Measurements from ENCODE around the gene SCAI.
A peak's percentile ranks its signal among the peaks of the same experiment; 100 is the strongest.

The SCAI gene

DNA sequence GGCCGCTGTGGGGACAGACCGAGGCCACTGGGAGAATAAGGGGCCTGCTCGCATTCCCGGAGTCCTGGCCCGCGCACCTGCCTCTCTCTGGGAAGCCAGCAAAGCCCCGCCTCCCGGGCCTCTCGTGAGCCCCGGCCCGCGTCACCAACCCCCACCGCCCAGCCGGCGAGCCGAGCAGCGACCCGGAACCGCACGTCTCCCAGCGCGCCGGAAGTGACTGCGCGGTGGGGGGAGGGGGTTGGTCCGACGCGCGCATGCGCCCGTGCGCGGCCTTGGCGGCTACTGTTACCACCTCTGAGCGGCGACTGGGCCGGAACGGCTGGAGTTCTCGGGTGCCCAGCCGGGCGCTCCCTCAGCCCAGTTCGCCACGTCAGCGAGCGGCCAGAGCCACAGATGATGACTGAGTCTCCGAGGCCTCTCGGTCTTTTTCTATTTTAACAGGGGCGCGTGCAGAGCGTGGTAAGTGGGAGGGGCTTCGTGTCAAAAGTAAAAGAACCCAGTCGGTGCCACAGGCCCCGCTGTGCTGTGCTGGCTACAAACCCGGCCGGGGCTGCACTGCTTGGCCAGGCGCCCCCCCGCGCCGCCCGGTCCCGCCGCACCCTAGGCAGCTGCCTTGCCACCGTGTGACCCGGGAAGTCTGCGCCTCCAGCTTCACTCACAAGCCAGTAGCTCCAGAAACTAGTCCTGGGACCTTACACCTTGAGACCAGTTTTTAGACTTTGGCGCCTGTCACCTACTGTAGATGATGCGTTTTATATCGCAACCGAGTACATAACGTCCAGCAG lies 202.2 kb downstream of the SCAI start, which contains the start of gene GOLGA1 (continued):
- TF ChIP-seq, protein P1, sequence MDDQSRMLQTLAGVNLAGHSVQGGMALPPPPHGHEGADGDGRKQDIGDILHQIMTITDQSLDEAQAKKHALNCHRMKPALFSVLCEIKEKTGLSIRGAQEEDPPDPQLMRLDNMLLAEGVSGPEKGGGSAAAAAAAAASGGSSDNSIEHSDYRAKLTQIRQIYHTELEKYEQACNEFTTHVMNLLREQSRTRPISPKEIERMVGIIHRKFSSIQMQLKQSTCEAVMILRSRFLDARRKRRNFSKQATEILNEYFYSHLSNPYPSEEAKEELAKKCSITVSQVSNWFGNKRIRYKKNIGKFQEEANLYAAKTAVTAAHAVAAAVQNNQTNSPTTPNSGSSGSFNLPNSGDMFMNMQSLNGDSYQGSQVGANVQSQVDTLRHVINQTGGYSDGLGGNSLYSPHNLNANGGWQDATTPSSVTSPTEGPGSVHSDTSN (CRISPR knock-in tag; IDR thresholded peaks at IDR 0.05) = 0 out of 2 replicates have a peak, but pooled peaks have one; percentile 38
- TF ChIP-seq ZNF391 (tag by site-specific recombination; IDR thresholded peaks at IDR 0.05; ENCODE audit: borderline replicate concordance, low read depth) (no peak), ZNF610 (tag by site-specific recombination; IDR thresholded peaks at IDR 0.05; ENCODE audit: borderline replicate concordance) (peak; percentile 93; the same call in 1 of the 2 replicates), FEZF1 (tag by site-specific recombination; IDR thresholded peaks at IDR 0.05) (peak; percentile 55; the same call in 1 of the 2 replicates), ZNF596 (tag by site-specific recombination; IDR thresholded peaks at IDR 0.05) (no peak), ZNF76 (tag by site-specific recombination; IDR thresholded peaks at IDR 0.05; ENCODE audit: borderline replicate concordance, low read depth) (peak; percentile 39; the same call in 1 of the 2 replicates), ZNF223 (tag by site-specific recombination; IDR thresholded peaks at IDR 0.05) (no peak), ZXDB (tag by site-specific recombination; IDR thresholded peaks at IDR 0.05) (peak; percentile 43; the same call in 1 of the 2 replicates), ZNF501 (tag by site-specific recombination; IDR thresholded peaks at IDR 0.05) (0 out of 2 replicates have a peak, but pooled peaks have one; percentile 29), ZNF514 (tag by site-specific recombination; IDR thresholded peaks at IDR 0.05) (no peak)
- TF ChIP-seq, protein P2, sequence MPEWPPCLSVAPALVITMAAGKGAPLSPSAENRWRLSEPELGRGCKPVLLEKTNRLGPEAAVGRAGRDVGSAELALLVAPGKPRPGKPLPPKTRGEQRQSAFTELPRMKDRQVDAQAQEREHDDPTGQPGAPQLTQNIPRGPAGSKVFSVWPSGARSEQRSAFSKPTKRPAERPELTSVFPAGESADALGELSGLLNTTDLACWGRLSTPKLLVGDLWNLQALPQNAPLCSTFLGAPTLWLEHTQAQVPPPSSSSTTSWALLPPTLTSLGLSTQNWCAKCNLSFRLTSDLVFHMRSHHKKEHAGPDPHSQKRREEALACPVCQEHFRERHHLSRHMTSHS (tag by site-specific recombination; IDR thresholded peaks at IDR 0.05) = no peak
- TF ChIP-seq, protein P3, sequence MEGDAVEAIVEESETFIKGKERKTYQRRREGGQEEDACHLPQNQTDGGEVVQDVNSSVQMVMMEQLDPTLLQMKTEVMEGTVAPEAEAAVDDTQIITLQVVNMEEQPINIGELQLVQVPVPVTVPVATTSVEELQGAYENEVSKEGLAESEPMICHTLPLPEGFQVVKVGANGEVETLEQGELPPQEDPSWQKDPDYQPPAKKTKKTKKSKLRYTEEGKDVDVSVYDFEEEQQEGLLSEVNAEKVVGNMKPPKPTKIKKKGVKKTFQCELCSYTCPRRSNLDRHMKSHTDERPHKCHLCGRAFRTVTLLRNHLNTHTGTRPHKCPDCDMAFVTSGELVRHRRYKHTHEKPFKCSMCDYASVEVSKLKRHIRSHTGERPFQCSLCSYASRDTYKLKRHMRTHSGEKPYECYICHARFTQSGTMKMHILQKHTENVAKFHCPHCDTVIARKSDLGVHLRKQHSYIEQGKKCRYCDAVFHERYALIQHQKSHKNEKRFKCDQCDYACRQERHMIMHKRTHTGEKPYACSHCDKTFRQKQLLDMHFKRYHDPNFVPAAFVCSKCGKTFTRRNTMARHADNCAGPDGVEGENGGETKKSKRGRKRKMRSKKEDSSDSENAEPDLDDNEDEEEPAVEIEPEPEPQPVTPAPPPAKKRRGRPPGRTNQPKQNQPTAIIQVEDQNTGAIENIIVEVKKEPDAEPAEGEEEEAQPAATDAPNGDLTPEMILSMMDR (tag by site-specific recombination; IDR thresholded peaks at IDR 0.05) = peak; percentile 46; the same call in 1 of the 2 replicates

DNA sequence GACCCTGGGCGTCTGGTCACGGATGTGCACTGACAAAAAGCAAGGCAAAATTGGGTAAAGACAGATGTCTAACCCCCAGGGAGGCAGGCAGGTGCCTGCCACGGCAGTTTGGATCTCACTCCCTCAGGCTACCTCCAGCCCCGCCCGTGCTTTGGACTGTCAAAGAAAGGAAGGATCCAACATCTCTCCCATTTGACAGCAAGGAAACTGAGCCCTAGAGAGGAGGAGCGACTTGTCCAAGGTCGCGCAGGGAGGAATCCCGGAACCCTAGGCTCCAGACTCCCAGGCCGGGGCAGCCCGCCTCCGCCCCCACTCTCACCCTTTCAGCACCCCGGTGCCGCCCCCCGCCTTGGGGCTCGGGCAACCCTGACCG lies 202.8 kb downstream of the SCAI start:
- peak overlapping the region; percentile 77 for H3K27ac ChIP-seq (ENCODE audit: extremely low read depth, low read depth, low read length)

DNA sequence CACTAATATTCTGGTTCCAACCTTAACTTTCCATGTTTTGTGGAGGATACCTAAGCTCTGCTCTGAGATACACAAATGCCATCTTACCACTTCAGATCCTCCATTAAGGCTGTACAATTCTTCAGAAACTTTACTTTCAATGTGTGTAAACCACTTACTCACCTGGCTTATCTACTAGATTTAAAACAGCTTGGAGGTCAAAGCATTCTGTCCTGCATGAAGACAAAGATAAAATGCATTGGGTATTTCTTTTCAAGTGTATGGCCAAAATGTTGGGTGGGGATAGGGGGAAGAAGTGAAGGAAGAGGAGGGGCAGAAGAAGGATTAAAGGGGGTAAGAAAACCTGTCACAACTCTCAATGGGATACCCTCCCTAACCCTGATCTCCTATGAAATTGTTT lies 203.4 kb downstream of the SCAI start:
- H3K4me1 ChIP-seq (ENCODE audit: control insufficient read depth, insufficient read depth, low read length) = 0 out of 2 replicates have a peak, but pooled peaks cover 2% of the 10 kb centered on the region
- H3K27ac ChIP-seq (ENCODE audit: extremely low read depth, low read depth, low read length) = no peak overlapping the region
- ChIA-PET POLR2A (interaction anchor here (0.6 kb wide), 1 partner anchor 109 kb away, joined by 12 read pairs; no protein-coding TSS in a partner anchor), CTCF (interaction anchor here (0.6 to 1.0 kb wide), 3 partner anchors 53 to 1981 kb away, joined by 3 to 4 read pairs (median 4); no protein-coding TSS in a partner anchor)
- peak overlapping the region; percentile 90 for H3K4me3 ChIP-seq (ENCODE audit: low read depth, low read length)
- H3K36me3 ChIP-seq (ENCODE audit: control insufficient read depth in 2 of 2, insufficient read depth in 1 of 2, low read length in 2 of 2) = peaks cover 5 to 27% of the 10 kb centered on the region in 2 experiments
- no peaks in the 10 kb centered on the region for H3K9me3 ChIP-seq (ENCODE audit: control insufficient read depth, insufficient read depth, low read depth, low read length)
- no peak for TF ChIP-seq ZNF324 (tag by site-specific recombination; IDR thresholded peaks at IDR 0.05)
- no peak for TF ChIP-seq MEIS1 (CRISPR knock-in tag; IDR thresholded peaks at IDR 0.05; ENCODE audit: borderline replicate concordance)
- TF ChIP-seq, protein P4, sequence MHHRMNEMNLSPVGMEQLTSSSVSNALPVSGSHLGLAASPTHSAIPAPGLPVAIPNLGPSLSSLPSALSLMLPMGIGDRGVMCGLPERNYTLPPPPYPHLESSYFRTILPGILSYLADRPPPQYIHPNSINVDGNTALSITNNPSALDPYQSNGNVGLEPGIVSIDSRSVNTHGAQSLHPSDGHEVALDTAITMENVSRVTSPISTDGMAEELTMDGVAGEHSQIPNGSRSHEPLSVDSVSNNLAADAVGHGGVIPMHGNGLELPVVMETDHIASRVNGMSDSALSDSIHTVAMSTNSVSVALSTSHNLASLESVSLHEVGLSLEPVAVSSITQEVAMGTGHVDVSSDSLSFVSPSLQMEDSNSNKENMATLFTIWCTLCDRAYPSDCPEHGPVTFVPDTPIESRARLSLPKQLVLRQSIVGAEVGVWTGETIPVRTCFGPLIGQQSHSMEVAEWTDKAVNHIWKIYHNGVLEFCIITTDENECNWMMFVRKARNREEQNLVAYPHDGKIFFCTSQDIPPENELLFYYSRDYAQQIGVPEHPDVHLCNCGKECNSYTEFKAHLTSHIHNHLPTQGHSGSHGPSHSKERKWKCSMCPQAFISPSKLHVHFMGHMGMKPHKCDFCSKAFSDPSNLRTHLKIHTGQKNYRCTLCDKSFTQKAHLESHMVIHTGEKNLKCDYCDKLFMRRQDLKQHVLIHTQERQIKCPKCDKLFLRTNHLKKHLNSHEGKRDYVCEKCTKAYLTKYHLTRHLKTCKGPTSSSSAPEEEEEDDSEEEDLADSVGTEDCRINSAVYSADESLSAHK (tag by site-specific recombination; IDR thresholded peaks at IDR 0.05) = no peak
- no peak for TF ChIP-seq ZNF157 (tag by site-specific recombination; IDR thresholded peaks at IDR 0.05)
- TF ChIP-seq, protein P5, sequence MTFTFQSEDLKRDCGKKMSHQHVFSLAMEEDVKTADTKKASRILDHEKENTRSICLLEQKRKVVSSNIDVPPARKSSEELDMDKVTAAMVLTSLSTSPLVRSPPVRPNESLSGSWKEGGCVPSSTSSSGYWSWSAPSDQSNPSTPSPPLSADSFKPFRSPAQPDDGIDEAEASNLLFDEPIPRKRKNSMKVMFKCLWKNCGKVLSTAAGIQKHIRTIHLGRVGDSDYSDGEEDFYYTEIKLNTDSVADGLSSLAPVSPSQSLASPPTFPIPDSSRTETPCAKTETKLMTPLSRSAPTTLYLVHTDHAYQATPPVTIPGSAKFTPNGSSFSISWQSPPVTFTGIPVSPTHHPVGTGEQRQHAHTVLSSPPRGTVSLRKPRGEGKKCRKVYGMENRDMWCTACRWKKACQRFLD (tag by site-specific recombination; IDR thresholded peaks at IDR 0.05) = no peak
- TF ChIP-seq ZNF658 (tag by site-specific recombination; IDR thresholded peaks at IDR 0.05) = no peak
- TF ChIP-seq, protein P6, sequence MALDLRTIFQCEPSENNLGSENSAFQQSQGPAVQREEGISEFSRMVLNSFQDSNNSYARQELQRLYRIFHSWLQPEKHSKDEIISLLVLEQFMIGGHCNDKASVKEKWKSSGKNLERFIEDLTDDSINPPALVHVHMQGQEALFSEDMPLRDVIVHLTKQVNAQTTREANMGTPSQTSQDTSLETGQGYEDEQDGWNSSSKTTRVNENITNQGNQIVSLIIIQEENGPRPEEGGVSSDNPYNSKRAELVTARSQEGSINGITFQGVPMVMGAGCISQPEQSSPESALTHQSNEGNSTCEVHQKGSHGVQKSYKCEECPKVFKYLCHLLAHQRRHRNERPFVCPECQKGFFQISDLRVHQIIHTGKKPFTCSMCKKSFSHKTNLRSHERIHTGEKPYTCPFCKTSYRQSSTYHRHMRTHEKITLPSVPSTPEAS (tag by site-specific recombination; IDR thresholded peaks at IDR 0.05) = no peak
- no peak for TF ChIP-seq ZNF501 (tag by site-specific recombination; IDR thresholded peaks at IDR 0.05)

More for the DNA sequence above, 202.8 kb downstream of the SCAI start:
- H3K4me3 ChIP-seq (ENCODE audit: low read depth, low read length) = peak overlapping the region; percentile 90
- H3K36me3 ChIP-seq (ENCODE audit: control insufficient read depth in 2 of 2, insufficient read depth in 1 of 2, low read length in 2 of 2) = peaks cover 5 to 21% of the 10 kb centered on the region in 2 experiments
- 0 out of 2 replicates have a peak, but pooled peaks have one; percentile 52 for TF ChIP-seq IKZF3 (tag by site-specific recombination; IDR thresholded peaks at IDR 0.05)
- TF ChIP-seq ZSCAN30 (tag by site-specific recombination; IDR thresholded peaks at IDR 0.05) = peak; percentile 65
- TF ChIP-seq ZNF549 (tag by site-specific recombination; IDR thresholded peaks at IDR 0.05) = no peak
- TF ChIP-seq ZBTB48 (tag by site-specific recombination; IDR thresholded peaks at IDR 0.05) = peak; percentile 77; the same call in 1 of the 2 replicates
- TF ChIP-seq ZBTB17 (tag by site-specific recombination; IDR thresholded peaks at IDR 0.05) = 0 out of 2 replicates have a peak, but pooled peaks have one; percentile 17
- TF ChIP-seq ZNF510 (tag by site-specific recombination; IDR thresholded peaks at IDR 0.05; ENCODE audit: insufficient replicate concordance) = no peak
- peak; percentile 83 for TF ChIP-seq ZNF335 (tag by site-specific recombination; conservative IDR thresholded peaks at IDR 0.05)
- 0 out of 2 replicates have a peak, but pooled peaks cover 2% of the 10 kb centered on the region for H3K4me1 ChIP-seq (ENCODE audit: control insufficient read depth, insufficient read depth, low read length)
- ChIA-PET CTCF (interaction anchor here (1.0 kb wide), 1 partner anchor 204 kb away, joined by 4 read pairs; no protein-coding TSS in a partner anchor), POLR2A (no interaction called here)
- H3K9me3 ChIP-seq (ENCODE audit: control insufficient read depth, insufficient read depth, low read depth, low read length) = no peaks in the 10 kb centered on the region
